ENCODE data around the gene TLCD2.
A peak's percentile ranks its signal among the peaks of the same experiment; 100 is the strongest.

Gene TLCD2

DNA sequence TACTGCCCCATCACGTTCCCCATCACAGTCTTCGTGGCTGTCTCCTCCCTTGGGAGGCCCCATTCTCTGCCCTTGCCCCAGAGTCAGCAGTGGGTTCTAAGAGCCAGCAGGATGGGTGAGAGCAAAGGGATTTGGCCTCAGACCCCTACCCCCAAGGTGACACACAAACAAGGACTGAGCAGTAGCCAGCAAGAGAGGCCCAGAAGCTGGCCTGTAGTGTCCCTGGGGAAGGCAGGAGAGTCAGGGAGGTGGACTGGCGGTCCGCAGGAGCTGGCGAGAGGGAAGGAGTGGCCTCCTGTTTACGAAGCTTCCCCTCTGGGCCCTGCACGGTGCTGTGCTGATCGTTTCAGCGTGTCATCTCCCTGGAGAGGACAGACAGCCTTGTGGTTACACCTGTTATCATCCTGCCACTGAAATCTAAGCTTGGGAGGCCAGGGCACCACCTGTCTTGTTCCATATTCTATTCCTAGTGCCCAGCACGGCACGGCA, 22.7 kb upstream of the TLCD2 start:
- H3K4me3 Mint-ChIP-seq = no peak overlapping the region
- no peaks in the 10 kb centered on the region for H3K27me3 Mint-ChIP-seq (ENCODE audit: low read depth, poor library complexity)
- TF ChIP-seq, protein P1, sequence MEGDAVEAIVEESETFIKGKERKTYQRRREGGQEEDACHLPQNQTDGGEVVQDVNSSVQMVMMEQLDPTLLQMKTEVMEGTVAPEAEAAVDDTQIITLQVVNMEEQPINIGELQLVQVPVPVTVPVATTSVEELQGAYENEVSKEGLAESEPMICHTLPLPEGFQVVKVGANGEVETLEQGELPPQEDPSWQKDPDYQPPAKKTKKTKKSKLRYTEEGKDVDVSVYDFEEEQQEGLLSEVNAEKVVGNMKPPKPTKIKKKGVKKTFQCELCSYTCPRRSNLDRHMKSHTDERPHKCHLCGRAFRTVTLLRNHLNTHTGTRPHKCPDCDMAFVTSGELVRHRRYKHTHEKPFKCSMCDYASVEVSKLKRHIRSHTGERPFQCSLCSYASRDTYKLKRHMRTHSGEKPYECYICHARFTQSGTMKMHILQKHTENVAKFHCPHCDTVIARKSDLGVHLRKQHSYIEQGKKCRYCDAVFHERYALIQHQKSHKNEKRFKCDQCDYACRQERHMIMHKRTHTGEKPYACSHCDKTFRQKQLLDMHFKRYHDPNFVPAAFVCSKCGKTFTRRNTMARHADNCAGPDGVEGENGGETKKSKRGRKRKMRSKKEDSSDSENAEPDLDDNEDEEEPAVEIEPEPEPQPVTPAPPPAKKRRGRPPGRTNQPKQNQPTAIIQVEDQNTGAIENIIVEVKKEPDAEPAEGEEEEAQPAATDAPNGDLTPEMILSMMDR (IDR thresholded peaks at IDR 0.05) = no peak
- peaks cover 6% of the 10 kb centered on the region for H3K36me3 Mint-ChIP-seq (ENCODE audit: low read depth)
- no peak overlapping the region for H3K27ac Mint-ChIP-seq
- DNase-seq = no peak
- H3K9me3 Mint-ChIP-seq = peaks cover under 1% of the 10 kb centered on the region
- peaks cover 50% of the 10 kb centered on the region for H3K4me1 Mint-ChIP-seq

DNA sequence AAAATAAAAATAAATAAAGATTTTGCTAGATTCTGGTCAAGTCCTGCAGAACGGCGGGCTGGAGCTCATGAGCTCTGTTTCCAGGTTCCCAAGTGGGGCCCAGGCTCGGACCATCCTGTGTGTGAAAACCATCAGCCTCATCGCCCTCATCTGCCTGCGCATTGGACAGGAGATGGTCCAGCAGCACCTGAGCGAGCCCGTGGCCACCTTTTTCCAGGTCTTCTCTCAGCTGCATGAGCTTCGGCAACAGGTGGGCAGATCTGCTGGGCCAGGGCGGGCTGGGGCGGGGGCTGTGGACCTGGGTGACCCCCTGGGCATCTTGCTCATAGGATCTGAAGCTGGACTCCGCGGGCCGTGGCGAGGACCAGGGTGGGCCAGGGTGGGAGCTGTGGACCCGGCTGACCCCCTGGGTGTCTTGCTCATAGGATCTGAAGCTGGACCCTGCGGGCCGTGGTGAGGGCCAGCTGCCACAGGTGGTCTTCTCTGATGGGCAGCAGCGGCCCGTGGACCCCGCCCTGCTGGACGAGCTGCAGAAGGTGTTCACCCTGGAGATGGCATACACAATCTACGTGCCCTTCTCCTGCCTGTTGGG, 22.2 kb upstream of the TLCD2 start:
- no peaks in the 10 kb centered on the region for H3K27me3 Mint-ChIP-seq (ENCODE audit: low read depth, poor library complexity)
- no peak for DNase-seq
- no peaks in the 10 kb centered on the region for H3K9me3 Mint-ChIP-seq
- no peak overlapping the region for H3K4me3 Mint-ChIP-seq
- H3K27ac Mint-ChIP-seq = no peak overlapping the region
- TF ChIP-seq, protein P1 (IDR thresholded peaks at IDR 0.05) = no peak
- peaks cover 44% of the 10 kb centered on the region for H3K4me1 Mint-ChIP-seq
- H3K36me3 Mint-ChIP-seq (ENCODE audit: low read depth) = peaks cover 5% of the 10 kb centered on the region

DNA sequence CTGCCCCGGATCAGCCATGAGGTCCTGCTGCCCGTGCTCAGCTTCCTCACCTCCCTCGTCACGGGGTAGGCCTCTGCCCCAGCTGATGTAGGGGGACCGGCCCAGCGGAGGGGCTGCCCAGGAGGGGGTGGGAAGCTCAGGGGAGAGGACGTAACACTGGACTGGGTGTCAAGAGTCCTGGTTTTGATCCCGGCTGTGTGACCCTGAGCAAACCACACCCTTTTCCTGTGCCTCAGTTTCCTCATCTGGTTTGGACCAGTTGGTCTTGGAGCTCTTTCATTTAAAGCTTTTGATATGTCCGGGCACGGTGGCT, 21.0 kb upstream of the TLCD2 start:
- no peak overlapping the region for H3K4me3 Mint-ChIP-seq
- H3K9me3 Mint-ChIP-seq = no peaks in the 10 kb centered on the region
- DNase-seq = no peak
- no peaks in the 10 kb centered on the region for H3K36me3 Mint-ChIP-seq (ENCODE audit: low read depth)
- no peaks in the 10 kb centered on the region for H3K27me3 Mint-ChIP-seq (ENCODE audit: low read depth, poor library complexity)
- TF ChIP-seq, protein P1 (IDR thresholded peaks at IDR 0.05) = no peak
- H3K27ac Mint-ChIP-seq = no peak overlapping the region
- peaks cover 33% of the 10 kb centered on the region for H3K4me1 Mint-ChIP-seq

DNA sequence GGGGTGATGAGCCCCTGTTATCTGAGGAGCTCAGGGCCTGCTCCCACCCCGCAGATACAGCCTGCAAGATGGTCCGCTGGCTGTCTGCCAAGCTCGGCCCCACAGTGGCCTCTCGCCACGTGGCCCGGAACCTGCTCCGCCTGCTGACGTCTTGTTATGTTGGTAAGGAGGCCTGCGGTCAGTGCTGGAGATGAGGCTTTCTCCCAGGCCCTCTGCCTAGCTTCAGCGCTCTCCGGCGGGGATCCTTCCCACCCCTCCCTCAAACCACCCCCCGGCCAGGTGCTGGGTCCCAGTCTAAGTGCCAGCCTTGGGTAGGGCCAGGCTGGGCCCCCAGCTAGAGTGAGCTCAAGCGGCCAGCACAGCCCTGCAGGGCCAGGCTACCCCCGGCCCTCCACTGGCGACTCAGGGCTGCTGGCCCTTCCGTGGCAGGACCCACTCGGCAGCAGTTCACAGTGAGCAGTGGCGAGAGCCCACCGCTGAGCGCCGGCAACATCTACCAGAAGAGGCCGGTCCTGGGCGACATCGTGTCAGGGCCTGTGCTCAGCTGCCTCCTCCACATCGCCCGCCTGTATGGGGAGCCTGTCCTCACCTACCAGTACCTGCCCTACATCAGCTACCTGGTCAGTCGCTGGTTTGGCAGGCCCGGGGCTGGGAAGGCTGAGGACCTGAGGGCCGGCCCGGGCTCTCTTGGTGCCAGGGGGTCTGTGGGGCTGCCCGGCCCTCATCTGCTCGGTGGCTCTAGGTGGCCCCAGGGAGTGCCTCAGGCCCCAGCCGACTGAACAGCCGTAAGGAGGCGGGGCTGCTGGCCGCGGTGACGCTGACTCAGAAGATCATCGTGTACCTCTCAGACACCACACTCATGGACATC, 20.4 kb upstream of the TLCD2 start:
- H3K36me3 Mint-ChIP-seq (ENCODE audit: low read depth) = no peaks in the 10 kb centered on the region
- H3K4me3 Mint-ChIP-seq = no peak overlapping the region
- H3K27ac Mint-ChIP-seq = no peak overlapping the region
- TF ChIP-seq, protein P1 (IDR thresholded peaks at IDR 0.05) = no peak
- H3K9me3 Mint-ChIP-seq = no peaks in the 10 kb centered on the region
- peaks cover 27% of the 10 kb centered on the region for H3K4me1 Mint-ChIP-seq
- H3K27me3 Mint-ChIP-seq (ENCODE audit: low read depth, poor library complexity) = no peaks in the 10 kb centered on the region
- DNase-seq = no peak

DNA sequence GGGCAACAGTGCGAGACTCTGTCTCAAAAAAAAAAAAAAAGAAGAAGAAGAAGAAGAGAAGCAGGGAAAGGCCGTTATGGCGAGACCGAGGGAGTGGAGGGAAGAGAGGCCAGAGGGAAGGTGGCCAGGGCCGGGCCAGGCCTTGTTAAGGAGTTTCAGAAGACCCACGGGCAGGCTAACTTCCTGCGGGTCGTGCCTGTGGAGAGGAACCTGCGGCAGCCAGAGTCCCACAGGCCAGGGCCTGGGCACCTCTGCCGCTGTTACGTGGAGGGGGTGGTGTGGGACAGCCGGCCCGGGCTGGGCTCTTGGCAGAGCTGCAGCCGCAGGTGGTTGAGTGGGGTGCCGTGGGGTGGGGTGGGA, 19.8 kb upstream of the TLCD2 start:
- DNase-seq = no peak
- H3K4me1 Mint-ChIP-seq = peaks cover 25% of the 10 kb centered on the region
- no peak overlapping the region for H3K4me3 Mint-ChIP-seq
- TF ChIP-seq, protein P1 (IDR thresholded peaks at IDR 0.05) = no peak
- H3K36me3 Mint-ChIP-seq (ENCODE audit: low read depth) = no peaks in the 10 kb centered on the region
- H3K27me3 Mint-ChIP-seq (ENCODE audit: low read depth, poor library complexity) = no peaks in the 10 kb centered on the region
- H3K27ac Mint-ChIP-seq = peak overlapping the region; percentile 92
- no peaks in the 10 kb centered on the region for H3K9me3 Mint-ChIP-seq
